GM19238 (cell line): ENCODE results near the gene L2HGDH.

Source experiments
- DNase-seq: peaks from one replicate; pipeline ENCODE4 v3.0.0; 2011; ENCODE audit warnings: low spot score; ENCODE audit not compliant: insufficient read length

L2HGDH gene

DNA sequence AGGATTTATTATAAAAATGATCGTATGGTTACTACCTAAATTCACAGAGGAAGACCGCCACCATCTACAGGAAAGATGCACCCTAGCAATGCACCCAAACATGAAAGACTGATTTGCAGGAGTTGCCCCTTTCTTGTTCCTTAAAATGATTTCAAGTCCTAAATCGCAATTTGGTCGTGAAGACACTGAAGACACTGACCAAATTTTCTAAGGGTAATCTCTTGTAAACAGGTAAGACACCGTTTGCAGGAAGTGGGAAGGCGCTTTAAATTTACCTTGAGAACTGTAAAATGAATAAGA, 81.7 kb downstream of the L2HGDH start:
- no peak for DNase-seq

- DNase-seq: no peak
Measured at GRCh38 chr14:50229681-50230080, 82.3 kb downstream of the L2HGDH start.

GRCh38 chr14:50228313-50228712, 83.7 kb downstream of the L2HGDH start:
- no peak for DNase-seq

DNA sequence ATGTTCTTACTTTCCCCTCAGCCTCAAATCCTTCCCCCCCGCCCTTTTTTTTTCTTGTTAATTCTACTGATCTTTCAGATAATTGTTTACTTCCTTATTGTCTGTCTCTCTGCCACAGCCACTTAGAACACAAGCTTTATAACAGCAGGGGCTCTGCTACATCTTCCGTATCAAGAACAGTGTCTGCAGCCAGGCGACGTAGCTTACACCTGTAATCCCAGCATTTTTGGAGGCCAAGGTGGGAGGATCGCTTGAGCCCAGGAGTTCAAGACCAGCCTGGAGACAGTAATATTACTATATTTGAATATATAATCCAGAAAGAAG, 86.1 kb downstream of the L2HGDH start:
- DNase-seq: no peak

DNA sequence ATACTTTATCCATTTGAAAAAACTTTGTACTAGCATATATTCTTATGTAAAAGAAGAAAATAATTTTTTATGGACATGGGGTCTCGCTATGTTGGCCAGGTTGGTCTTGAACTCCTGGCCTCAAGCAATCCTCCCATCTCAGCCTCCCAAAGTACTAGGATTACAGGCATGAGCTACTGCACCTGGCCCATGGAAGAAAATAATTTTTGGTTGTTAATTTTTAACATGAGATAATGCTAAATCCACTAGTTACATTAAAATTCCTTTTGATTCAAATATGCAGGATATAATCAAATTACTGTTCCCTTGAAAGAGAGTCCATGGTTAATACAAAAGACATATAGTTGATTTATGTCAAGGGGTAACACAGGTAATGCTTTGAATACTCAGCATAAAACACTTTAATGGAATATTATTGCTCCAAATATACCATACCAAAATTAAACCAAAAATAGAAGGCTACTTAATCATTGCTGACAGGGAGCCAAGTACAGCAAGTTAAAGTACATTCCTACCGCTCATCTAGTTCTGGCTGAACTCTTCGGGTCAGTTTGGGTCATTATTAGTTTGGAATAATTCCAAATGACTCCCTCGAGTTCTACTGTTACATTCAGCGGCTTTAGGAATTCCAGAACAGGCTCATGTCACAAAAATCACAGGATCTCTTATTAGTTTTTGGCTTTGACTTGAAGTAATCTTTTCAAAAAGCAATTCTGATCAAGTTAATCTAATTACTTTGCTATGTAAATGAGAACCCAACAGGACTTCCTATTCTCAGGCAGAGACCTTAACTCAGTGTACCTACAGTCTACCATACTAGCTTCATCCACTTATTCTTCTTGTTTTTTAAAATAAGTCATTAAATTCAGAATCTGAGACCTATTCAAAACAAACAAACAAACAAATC, 86.7 kb downstream of the L2HGDH start:
- no peak for DNase-seq

- DNase-seq: no peak
Measured at GRCh38 chr14:50222055-50222613, 89.9 kb downstream of the L2HGDH start.

GRCh38 chr14:50218501-50218900, 93.5 kb downstream of the L2HGDH start:
- DNase-seq: no peak

- DNase-seq: no peak
Measured at GRCh38 chr14:50215416-50215815, 96.6 kb downstream of the L2HGDH start.

- no peak for DNase-seq
Measured at GRCh38 chr14:50213795-50214194, 98.2 kb downstream of the L2HGDH start.

DNA sequence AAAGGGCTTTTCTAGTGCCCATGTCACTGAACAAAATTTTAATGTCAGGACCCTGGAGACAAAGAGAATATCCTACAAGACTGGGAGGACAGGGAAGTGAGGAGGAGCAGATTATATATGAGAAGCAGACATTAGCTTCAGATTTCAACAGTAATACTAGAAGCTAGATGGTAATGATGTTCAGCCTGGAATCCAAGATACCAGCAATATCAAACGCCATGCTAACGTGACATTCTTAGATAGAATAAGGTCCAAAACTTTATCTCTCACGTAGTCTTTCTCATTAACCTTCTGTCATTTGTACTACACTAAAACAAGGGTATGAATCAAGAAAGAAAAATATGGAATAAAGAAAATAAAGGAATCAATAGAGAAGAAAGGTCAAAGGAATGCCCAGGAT, 99.3 kb downstream of the L2HGDH start:
- no peak for DNase-seq

DNA sequence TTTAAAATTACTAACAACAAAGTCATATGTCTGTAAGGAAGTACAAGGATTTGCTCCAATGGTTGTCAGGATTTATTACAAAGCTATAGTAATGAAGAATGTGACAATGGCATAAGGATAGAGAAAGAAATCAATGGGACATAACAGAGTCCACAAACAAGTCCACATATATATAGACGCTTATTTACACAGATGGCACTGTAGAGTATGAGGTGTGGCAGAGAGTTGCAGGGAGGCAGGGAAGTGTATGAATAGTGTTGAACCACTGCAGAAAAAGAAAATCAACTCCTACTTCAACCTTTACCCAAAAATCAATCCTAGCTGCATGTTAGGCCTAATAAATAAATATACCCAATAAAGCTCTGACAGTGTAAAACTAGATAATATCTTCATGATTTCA, 102.0 kb downstream of the L2HGDH start:
- no peak for DNase-seq

DNA sequence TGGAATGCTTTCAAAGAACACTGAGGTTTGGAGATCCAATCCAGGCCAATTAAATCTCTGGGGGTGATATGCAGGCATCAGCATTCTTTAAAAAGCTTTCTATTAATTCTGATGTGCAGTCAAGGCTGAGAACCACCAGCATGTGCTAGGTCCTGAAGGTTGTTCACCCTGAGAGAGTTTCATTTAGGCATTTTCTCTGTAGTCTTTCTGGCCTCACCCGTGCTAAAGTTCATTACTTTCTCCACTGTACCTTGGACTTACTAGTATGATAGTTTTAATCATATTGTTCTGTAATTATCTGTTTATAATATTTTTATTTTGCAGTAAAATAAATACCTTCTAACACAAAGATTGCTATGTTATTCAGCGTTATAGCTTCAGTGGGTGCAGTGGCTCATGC, 113.5 kb downstream of the L2HGDH start:
- no peak for DNase-seq

DNA sequence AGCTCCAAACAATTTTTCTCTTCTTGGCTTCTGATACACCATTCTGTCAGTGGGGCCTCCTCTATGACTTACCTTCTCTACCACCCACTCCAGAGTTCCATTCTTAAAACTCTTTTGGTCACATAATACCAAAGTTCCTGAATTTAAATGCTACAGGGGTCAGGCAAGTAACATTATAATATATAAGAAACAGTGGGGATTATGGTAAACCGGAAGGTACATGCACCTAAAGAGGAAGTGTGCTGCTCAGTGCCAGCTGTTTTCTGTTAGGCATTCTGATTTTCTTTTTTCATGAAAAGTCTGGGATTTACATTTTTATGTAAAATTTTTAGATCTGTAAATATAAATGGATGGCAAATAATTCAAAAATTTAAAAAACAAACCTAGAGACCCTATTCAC, 120.5 kb downstream of the L2HGDH start:
- DNase-seq: no peak
